Activated CD4-positive, CD25-positive, alpha-beta regulatory T cell treated with anti-CD3 and anti-CD28 coated beads, Interleukin-2, amount 50 U/mL, for 24 hours (primary cell): ENCODE measurements around the gene HSPA12B.

Experiments used
- ATAC-seq, 2 donors: fragments of 150-1000 bp; cut with Tn5 transposase; one replicate each; pipeline ENCODE4 v1.10.0; 2021; ENCODE audit warnings: mild to moderate bottlenecking in 1 of 2, moderate library complexity in 1 of 2

The HSPA12B gene

GRCh38 chr20:3705970-3706739 lies 26.3 kb upstream of the HSPA12B start:
- ATAC-seq, result no peak

- ATAC-seq, result no peak
These were observed 25.5 kb upstream of the HSPA12B start for GRCh38 chr20:3706774-3707507.

- no peak for ATAC-seq
These were observed 25.0 kb upstream of the HSPA12B start for GRCh38 chr20:3707508-3707899.

- ATAC-seq, result peak in 1 of 2 donors; percentile 17
These were observed 22.4 kb upstream of the HSPA12B start for GRCh38 chr20:3710011-3710466.

GRCh38 chr20:3710703-3711483 lies 21.6 kb upstream of the HSPA12B start:
- peak in 1 of 2 donors; percentile 41 for ATAC-seq

- no peak for ATAC-seq
These were observed 21.0 kb upstream of the HSPA12B start for GRCh38 chr20:3711484-3711941.

GRCh38 chr20:3712279-3712873 lies 20.1 kb upstream of the HSPA12B start, which contains the start of gene SIGLEC1:
SIGLEC1 (minus strand) TSS chr20:3712600; CDS start chr20:3707128, 5,472 bp downstream.
- ATAC-seq, result no peak

GRCh38 chr20:3714092-3714491 lies 18.4 kb upstream of the HSPA12B start:
- no peak for ATAC-seq

GRCh38 chr20:3716195-3716834 lies 16.2 kb upstream of the HSPA12B start:
- ATAC-seq, result peak in 1 of 2 donors; percentile 56

GRCh38 chr20:3719046-3719445 lies 13.4 kb upstream of the HSPA12B start:
- ATAC-seq, result no peak

- ATAC-seq, result no peak
These were observed 12.4 kb upstream of the HSPA12B start for GRCh38 chr20:3720068-3720467.

- no peak for ATAC-seq
These were observed 11.9 kb upstream of the HSPA12B start for GRCh38 chr20:3720626-3721025.

GRCh38 chr20:3721912-3722311 lies 10.6 kb upstream of the HSPA12B start:
- ATAC-seq, result no peak

- no peak for ATAC-seq
These were observed 9.2 kb upstream of the HSPA12B start for GRCh38 chr20:3723284-3723683.

GRCh38 chr20:3724356-3724755 lies 8.1 kb upstream of the HSPA12B start:
- ATAC-seq, result no peak

- no peak for ATAC-seq
These were observed 5.0 kb upstream of the HSPA12B start for GRCh38 chr20:3727401-3728021.

- ATAC-seq, result no peak
These were observed 4.1 kb upstream of the HSPA12B start for GRCh38 chr20:3728354-3728753.

- no peak for ATAC-seq
These were observed 3.6 kb upstream of the HSPA12B start for GRCh38 chr20:3728876-3729275.

GRCh38 chr20:3729378-3729777 lies 3.1 kb upstream of the HSPA12B start:
- ATAC-seq, result no peak

GRCh38 chr20:3729811-3730540 lies 2.5 kb upstream of the HSPA12B start:
- ATAC-seq, result no peak
